Neural cell (in vitro differentiated cells): Measurements from ENCODE around the gene LONRF2. TPM values are rescaled to one million over a fixed set of nuclear protein-coding genes. Genes with fewer than 3 reads are reported as not detected.

Experiments
- H2AFZ ChIP-seq: fragments of 200-600, 300-800 bp; sonication (generic), shearing (Covaris generic); 2 replicates; pipeline ENCODE4 v1.6.0; 2014; ENCODE audit warnings: low read depth, mild to moderate bottlenecking, antibody characterized with exemption, low read length, moderate library complexity
- H3F3A ChIP-seq: fragments of 200-600 bp; shearing (Covaris generic); 2 replicates; pipeline ENCODE4 v1.6.1; 2016; ENCODE audit warnings: mild to moderate bottlenecking, moderate library complexity, mixed read lengths, antibody characterized with exemption, low read length; ENCODE audit not compliant: insufficient read depth, poor library complexity, severe bottlenecking
- H3K27ac ChIP-seq: fragments of 200-600, 300-800 bp; sonication (generic), shearing (Covaris generic); 2 replicates; pipeline ENCODE4 v1.5.1; 2014; ENCODE audit warnings: mild to moderate bottlenecking, low read length, moderate library complexity
- H3K27me3 ChIP-seq: fragments of 300-800, 200-600 bp; sonication (generic), shearing (Covaris generic); 2 replicates; pipeline ENCODE4 v1.6.0; 2014; ENCODE audit warnings: mild to moderate bottlenecking, low read depth, low read length, moderate library complexity; ENCODE audit not compliant: insufficient read depth
- H3K36me3 ChIP-seq: fragments of 300-800, 200-600 bp; sonication (generic), shearing (Covaris generic); 2 replicates; pipeline ENCODE4 v1.5.1; 2014; ENCODE audit warnings: mild to moderate bottlenecking, antibody characterized with exemption, low read length, moderate library complexity; ENCODE audit not compliant: insufficient read depth
- H3K4me2 ChIP-seq: fragments of 300-800, 200-600 bp; sonication (generic), shearing (Covaris generic); 2 replicates; pipeline ENCODE4 v1.6.0; 2014; ENCODE audit warnings: mild to moderate bottlenecking, low read length
- H3K4me3 ChIP-seq: fragments of 300-800, 200-600 bp; sonication (generic), shearing (Covaris generic); 2 replicates; pipeline ENCODE4 v1.5.1; 2014; ENCODE audit warnings: mild to moderate bottlenecking, low read length, moderate library complexity
- H3K79me2 ChIP-seq: fragments of 200-600 bp; shearing (Covaris generic); replicated peaks from 2 replicates; pipeline ENCODE4 v1.6.0; 2014; ENCODE audit warnings: mild to moderate bottlenecking, low read length, moderate library complexity; ENCODE audit not compliant: insufficient read depth
- H3K9ac ChIP-seq: fragments of 300-800, 200-600 bp; sonication (generic), shearing (Covaris generic); 2 replicates; pipeline ENCODE4 v1.6.1; 2016; ENCODE audit warnings: mild to moderate bottlenecking, low read length, mixed read lengths
- H3K9me2 ChIP-seq: fragments of 200-600 bp; shearing (Covaris generic); 2 replicates; pipeline ENCODE4 v1.6.1; 2016; ENCODE audit warnings: mild to moderate bottlenecking, low read length, mixed read lengths; ENCODE audit not compliant: insufficient read depth
- H3K9me3 ChIP-seq: fragments of 200-600, 300-800 bp; sonication (generic), shearing (Covaris generic); 2 replicates; pipeline ENCODE4 v1.6.1; 2016; ENCODE audit warnings: mild to moderate bottlenecking, mixed run types, low read length, moderate library complexity, mixed read lengths
- H4K20me1 ChIP-seq: fragments of 200-600 bp; shearing (Covaris generic); 2 replicates; pipeline ENCODE4 v1.6.1; 2016; ENCODE audit warnings: mild to moderate bottlenecking, mixed run types; ENCODE audit not compliant: insufficient read depth
- CTCF ChIP-seq: fragments of 450-650 bp; IDR thresholded peaks from 2 replicates; pipeline ENCODE4 v1.5.1; 2014; ENCODE audit warnings: antibody characterized with exemption, mild to moderate bottlenecking, moderate library complexity; ENCODE audit not compliant: poor library complexity, severe bottlenecking
- EP300 ChIP-seq: fragments of 450-650 bp; conservative IDR thresholded peaks from 2 replicates; pipeline ENCODE4 v1.6.1; 2014; ENCODE audit warnings: antibody characterized with exemption, mild to moderate bottlenecking, moderate library complexity; ENCODE audit not compliant: poor library complexity, severe bottlenecking
- EZH2 ChIP-seq: fragments of 200-600, 300-800 bp; shearing (Covaris generic), sonication (generic); IDR thresholded peaks from 2 replicates; pipeline ENCODE4 v1.6.1; 2014; ENCODE audit warnings: antibody characterized with exemption, low read length, borderline replicate concordance, mild to moderate bottlenecking; ENCODE audit not compliant: insufficient read depth, poor library complexity, severe bottlenecking
- MXI1 ChIP-seq: fragments of 450-650 bp; conservative IDR thresholded peaks from 2 replicates; pipeline ENCODE4 v1.6.1; 2014; ENCODE audit warnings: antibody characterized with exemption, mild to moderate bottlenecking; ENCODE audit not compliant: poor library complexity, severe bottlenecking
- POLR2AphosphoS5 ChIP-seq: IDR thresholded peaks from 2 replicates; pipeline ENCODE4 v1.6.1; 2012
- RAD21 ChIP-seq: fragments of 450-650 bp; conservative IDR thresholded peaks from 2 replicates; pipeline ENCODE4 v1.6.1; 2014; ENCODE audit warnings: antibody characterized with exemption, mild to moderate bottlenecking, moderate library complexity
- REST ChIP-seq: IDR thresholded peaks from 2 replicates; pipeline ENCODE4 v1.6.1; 2012; ENCODE audit warnings: borderline replicate concordance
- SMC3 ChIP-seq: fragments of 450-650 bp; conservative IDR thresholded peaks from 2 replicates; pipeline ENCODE4 v1.6.1; 2014; ENCODE audit warnings: antibody characterized with exemption, mild to moderate bottlenecking, moderate library complexity; ENCODE audit not compliant: poor library complexity
- TAF1 ChIP-seq: IDR thresholded peaks from 2 replicates; pipeline ENCODE4 v1.6.1; 2012; ENCODE audit warnings: low read depth
- polyA plus RNA-seq: library from polyadenylated mRNA; depleted of rRNA; stranded (reverse); fragments of >200 nt; gene quantifications from 2 replicates; pipeline ENCODE4 v1.2.3, GENCODE V29; 2014

The LONRF2 gene
- polyA plus RNA-seq, 1 donor from 2014 or later: 20.7 TPM

GRCh38 chr2:100247256-100248043 is 74.9 kb downstream of the LONRF2 start:
- Histone ChIP-seq H3K27ac (no peak overlapping the region), H3K9me3 (no peaks in the 10 kb centered on the region), H3K4me3 (no peak overlapping the region), H3F3A (no peaks in the 10 kb centered on the region), H3K9me2 (no peaks in the 10 kb centered on the region), H3K9ac (no peak overlapping the region), H2AFZ (no peak overlapping the region), H3K4me2 (no peak overlapping the region), H3K27me3 (no peaks in the 10 kb centered on the region), H3K36me3 (no peaks in the 10 kb centered on the region), H4K20me1 (no peaks in the 10 kb centered on the region), H3K79me2 (no peaks in the 10 kb centered on the region)
- TF ChIP-seq TAF1 (no peak), REST (no peak), RAD21 (no peak), EZH2 (no peak), MXI1 (no peak), POLR2AphosphoS5 (no peak), SMC3 (no peak), EP300 (no peak), CTCF (no peak)

GRCh38 chr2:100246163-100247145 is 75.8 kb downstream of the LONRF2 start:
- H3K9me2 ChIP-seq: no peaks in the 10 kb centered on the region
- no peak for TF ChIP-seq REST
- TF ChIP-seq CTCF: peak; percentile 35
- TF ChIP-seq RAD21: no peak
- no peak for TF ChIP-seq EZH2
- peak; percentile 25 for TF ChIP-seq SMC3
- TF ChIP-seq POLR2AphosphoS5: no peak
- no peaks in the 10 kb centered on the region for H4K20me1 ChIP-seq
- no peak overlapping the region for H3K4me3 ChIP-seq
- no peaks in the 10 kb centered on the region for H3K79me2 ChIP-seq
- no peaks in the 10 kb centered on the region for H3K27me3 ChIP-seq
- H3F3A ChIP-seq: no peaks in the 10 kb centered on the region
- H3K4me2 ChIP-seq: no peak overlapping the region
- H3K36me3 ChIP-seq: no peaks in the 10 kb centered on the region
- no peak overlapping the region for H3K9ac ChIP-seq
- no peak overlapping the region for H3K27ac ChIP-seq
- H3K9me3 ChIP-seq: no peaks in the 10 kb centered on the region
- no peak overlapping the region for H2AFZ ChIP-seq
